Thyroid gland (tissue), 4 donors: ENCODE measurements around the gene CSRNP3.

Experiments used
- CTCF ChIP-seq, 6 experiments: fragments of 200-600 bp in 3 of 6; fragments of 450-650 bp in 3 of 6; sonication (generic) in 3 of 6; IDR thresholded peaks; one replicate each; pipeline ENCODE4 v1.5.1; 2016 to 2019; ENCODE audit warnings: antibody characterized with exemption in 6 of 6, mild to moderate bottlenecking in 2 of 6, inconsistent platforms in 1 of 6, moderate library complexity in 1 of 6
- POLR2A ChIP-seq, 2 donors: fragments of 450-650 bp; IDR thresholded peaks; one replicate each; pipeline ENCODE4 v1.6.1; 2017; ENCODE audit warnings: antibody characterized with exemption in 2 of 2, mild to moderate bottlenecking in 2 of 2, moderate library complexity in 1 of 2

GRCh38 chr2:165601928-165602521 is 132.5 kb downstream of the CSRNP3 start:
- TF ChIP-seq CTCF (IDR thresholded peaks at IDR 0.05) (no peak), POLR2A (IDR thresholded peaks at IDR 0.05) (no peak)
